HG03460 (cell line): ENCODE results near the gene LAMP1.
"Not testable (repeated sequence)": the region's sequence is repeated elsewhere in the genome, so short reads cannot be mapped to it uniquely, and the experiment has no call there.

Experiments used
- ATAC-seq: cut with Tn5 transposase; IDR thresholded peaks from one replicate; pipeline ENCODE4 v1.9.1; 2021; ENCODE audit not compliant: unreplicated experiment

The LAMP1 gene

DNA sequence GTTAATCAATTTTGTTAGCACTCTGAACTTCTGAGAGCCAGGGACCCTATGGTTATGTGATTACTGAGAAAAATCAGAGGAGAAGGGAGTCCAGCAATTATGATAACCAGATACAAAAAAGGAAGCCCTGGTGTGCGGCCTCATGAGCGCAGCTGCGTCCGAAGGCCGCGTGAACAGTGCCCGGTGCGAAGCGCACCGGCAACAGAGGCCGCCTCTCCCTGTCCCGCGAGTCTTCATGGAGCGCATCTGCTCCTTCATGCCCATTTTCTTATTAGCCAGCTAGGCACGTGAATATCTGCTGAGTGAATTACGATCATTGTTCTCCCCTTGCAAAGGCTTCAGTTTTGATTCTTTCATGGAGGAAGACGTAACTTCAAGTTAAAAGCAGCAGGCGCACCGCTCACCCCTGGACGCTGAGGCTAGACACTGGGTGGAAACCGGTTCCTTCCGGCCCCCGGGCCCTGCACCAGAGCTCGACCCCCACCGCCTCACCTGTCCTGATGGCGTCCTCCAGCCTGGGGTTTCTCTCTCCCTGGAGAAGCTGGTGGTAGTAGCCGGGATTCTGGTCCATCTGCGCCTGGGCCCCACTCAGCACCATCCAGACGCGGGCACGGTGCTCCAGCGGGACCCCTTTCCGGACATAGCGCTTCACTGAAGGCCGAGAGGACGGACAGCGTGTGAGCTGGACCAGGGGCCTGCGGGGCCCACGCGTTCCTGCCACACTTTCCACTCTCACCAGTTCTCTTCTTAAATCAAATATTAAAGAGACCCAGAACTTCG, 58.0 kb downstream of the LAMP1 start:
- no peak for ATAC-seq

DNA sequence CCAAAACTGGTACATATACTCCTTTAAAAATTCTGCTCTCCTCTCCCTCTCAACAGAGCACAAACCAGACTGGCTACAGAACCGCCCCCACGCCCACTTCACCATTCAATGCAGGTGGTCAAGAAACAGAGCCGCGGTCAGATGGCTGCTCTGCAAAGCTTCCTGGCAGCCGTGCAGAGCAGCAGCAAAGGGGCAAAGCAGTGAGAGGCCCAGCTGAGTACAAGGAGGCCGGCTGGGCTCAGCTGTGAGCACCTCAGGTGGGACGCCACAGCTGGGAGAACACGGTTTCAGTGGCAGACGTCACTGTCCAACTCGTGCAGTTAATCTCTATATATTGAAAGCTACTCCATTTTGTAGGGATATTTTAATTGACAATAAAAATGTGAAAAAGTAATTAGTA, 58.6 kb downstream of the LAMP1 start:
- ATAC-seq, result no peak

DNA sequence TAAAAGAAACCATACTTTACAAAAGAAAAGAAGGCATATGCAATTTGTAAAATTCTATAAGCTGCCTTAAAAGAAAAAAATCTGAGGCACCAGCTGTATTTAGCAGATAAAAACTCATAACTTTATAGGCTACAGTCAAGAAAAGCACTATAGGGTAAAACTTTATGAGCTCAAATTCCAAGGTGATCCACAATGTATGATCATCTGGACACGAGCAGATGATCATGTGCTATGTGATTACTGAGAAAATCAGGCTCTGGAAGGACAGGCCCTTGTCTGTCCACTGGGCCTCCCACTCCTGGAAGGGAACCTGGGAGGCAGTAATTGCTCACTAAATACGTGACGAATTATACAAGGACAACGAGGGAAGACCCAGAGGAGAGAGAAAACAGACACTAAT, 59.6 kb downstream of the LAMP1 start:
- ATAC-seq, result no peak

DNA sequence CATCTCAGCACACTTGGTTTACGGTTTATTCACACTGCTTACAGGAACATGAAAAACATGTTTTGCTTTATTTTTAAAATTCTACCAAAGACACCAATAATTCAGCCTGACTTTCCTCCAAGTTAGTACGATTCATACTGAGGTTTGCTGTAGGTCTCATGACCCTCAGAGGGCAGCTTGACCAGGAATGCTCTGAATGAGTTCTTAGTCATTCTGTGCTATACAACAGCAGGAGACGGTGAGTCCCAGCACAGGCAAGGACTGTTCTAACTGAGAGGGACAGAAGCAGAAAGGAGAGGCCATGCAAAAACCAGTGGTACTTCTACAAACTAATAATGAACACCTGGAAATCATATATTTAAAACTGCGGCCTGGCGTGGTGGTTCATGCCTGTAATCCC, 60.5 kb downstream of the LAMP1 start:
- ATAC-seq, result no peak

DNA sequence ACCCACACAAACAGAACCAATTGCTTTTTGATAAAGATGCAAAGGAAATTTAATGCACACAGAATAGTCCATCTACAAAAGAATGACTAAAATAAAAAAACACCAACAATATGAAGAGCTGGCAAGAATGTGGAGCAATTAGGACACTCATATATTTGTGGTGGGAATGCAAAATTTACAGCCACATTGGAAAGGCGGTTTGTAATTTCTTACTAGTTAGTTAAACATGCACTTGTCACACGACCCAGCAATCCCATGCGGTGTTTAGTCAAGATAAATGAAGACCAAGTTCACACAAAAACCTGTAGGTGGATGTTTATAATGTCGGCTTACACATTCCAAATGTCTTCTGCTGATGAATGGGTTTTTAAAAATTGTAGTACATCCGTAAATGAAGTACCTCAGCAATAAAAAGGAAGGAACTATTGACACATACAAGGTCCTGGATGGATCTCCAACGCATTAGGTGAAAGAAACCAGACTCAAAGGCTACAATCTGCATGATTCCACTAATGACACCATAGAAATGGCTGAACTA, 61.7 kb downstream of the LAMP1 start:
- no peak for ATAC-seq

DNA sequence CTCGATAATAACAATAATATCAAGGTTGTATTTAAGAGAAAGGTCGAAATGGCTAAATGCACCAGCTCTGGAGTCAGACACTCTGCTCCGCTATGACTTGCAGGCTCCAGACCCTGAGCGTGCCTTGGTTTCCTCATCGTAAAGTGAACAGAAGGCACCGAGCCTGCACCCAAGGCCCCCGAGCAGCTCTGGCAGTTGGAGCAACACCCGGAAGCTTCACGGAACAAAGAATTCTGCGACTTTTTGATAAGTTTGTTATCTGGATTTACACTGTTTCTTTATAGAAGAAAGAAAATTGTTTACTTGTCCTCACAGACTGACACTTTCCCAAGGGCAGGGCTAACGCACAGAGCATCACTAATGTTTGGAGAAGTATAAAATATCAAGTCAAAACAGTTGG, 62.5 kb downstream of the LAMP1 start:
- no peak for ATAC-seq

DNA sequence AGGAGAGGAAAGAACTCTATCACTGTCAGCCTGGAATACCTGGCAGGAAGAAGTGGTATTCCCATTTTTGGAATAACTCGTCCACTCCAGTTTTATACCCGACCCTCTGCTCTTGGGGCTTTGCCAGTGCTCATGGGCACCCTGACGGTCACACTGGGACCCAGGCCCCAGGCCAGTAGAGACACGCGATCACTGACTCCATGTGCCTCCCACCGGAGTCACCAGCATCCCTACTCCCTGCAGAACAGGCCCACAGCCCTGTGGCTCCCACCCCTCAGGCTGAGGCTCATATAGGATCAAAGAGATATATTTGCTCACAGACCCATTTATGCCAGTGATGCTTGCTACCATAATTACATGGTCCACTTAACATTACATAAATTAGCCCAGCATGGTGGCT, 63.4 kb downstream of the LAMP1 start:
- ATAC-seq, result no peak

DNA sequence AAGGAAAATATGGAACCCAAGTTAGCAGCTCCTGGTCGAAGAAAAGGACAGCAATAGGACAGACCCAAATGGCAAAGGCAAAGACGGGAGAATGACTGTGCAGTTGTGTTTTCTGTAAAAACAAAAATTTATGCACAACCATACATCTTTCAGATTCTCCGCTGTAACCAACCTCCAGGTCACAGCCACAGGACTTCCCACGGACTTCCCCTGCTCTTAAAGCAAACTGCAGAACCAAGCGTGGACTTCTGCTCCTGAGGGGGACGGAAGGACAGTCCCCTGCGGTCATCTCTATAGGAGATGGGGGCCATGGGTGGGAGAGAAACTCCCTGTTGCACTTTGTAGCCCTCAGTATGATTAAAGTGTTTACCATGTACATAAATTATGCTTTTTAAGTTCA, 64.4 kb downstream of the LAMP1 start:
- no peak for ATAC-seq

DNA sequence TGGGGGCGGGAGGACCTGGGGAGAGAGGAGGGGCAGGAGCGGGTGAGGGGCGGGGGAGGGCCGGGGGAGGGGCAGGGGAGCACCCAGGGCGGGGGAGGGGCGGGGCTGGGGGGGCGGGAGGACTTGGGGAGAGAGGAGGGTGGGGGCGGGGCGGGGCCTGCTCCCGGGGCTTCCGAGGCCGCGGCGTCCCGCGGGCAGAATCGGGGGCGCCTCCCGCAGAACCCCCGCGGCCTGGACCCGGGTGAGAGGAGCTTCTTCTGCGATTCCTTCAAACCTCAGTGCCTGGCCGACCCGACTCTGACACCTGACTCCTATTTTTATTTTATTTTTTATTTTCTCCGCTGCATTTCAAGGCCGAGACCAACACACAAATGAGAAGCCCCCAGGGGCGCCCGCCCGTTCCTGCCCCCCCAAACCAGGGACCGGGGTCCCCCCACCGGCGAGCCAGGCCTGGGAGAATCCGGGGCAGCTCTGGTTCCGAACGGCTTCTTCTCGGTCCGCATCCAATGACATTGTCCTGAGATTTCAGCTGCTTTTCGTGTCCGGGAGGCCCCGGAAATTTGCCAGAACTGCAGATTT, 67.4 kb downstream of the LAMP1 start:
- ATAC-seq, result no peak

DNA sequence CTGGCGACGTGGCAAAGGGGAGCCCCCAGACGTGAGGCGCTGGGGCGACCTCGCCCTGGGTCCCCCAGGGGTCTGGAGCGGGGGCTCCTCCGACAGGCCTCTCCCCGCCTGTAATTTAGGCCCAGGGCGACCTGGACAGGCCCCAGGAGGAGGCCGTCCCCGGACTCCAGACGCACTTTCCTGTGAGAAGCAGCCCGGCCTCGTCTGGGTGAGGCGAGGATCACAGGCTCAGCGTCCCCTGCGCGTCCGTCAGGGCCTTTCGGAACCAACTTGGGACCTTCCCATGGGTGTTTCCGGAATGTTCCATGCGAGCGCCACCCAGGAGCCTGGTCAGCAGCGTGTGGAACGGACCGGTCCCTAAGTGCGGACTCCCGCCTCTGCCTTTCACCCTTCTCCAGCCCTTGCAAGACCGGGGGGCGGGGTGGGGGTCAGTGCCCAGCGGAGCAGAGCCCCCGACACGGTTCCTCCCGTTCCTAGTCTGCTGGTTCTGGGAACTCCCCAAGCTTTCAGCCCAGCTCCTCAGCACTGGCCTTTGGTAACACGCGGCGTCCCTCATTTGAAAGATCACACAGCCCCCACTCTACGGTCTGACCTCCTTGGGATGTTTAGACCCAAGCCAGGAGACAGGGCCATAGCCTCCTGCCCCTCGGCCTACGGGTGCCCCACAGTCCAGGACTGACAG, 68.0 kb downstream of the LAMP1 start:
- ATAC-seq, result no peak

DNA sequence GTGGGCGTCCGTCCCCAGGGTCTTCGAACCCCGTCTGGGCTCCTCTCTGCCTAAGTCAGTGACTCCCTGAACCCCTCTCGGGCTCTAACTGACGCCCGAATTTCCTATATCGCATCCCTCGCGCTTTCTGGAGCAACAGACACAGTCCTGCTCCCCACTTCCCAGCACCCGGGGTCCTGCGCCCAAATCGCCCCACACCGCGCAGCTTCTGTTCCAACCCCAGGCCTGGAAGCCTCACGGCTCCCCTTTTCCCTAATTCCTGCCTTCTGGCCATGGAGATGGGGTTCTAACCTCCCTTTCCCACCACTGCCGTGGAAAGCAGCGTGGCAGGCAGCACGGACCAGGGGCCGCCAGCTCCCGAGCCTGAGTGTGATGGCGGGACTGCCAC, 68.5 kb downstream of the LAMP1 start:
- ATAC-seq, result no peak

DNA sequence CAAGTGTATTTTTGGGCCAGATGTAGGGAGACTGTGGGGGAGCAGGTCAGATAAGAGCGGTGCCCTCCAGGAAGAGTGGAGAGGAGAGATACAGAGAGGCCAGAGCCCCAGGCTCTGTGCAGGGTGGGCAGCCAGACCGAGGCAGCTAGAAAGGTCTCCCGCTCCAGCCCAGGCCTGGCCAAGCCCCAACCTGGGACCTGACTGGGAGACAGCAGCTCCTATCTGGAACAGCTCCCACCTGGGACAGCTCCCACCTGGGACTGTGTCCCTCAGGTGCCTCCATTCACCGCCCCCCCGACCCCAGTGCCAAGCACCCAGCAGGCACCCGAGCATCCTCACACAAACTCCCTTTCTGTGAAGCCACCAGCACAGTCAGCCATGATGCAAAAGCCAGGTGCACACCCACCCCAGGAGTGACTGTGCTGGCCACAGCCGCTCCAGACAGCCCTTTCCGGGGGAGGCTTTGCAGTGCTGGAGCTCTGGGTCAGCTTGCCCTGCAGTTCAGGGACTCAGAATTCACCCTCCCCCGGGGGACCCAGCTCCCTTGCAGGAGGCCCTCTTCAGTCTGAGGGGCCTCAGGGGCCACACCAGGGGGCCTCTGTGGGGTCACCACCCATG, 69.0 kb downstream of the LAMP1 start:
- ATAC-seq, result no peak

DNA sequence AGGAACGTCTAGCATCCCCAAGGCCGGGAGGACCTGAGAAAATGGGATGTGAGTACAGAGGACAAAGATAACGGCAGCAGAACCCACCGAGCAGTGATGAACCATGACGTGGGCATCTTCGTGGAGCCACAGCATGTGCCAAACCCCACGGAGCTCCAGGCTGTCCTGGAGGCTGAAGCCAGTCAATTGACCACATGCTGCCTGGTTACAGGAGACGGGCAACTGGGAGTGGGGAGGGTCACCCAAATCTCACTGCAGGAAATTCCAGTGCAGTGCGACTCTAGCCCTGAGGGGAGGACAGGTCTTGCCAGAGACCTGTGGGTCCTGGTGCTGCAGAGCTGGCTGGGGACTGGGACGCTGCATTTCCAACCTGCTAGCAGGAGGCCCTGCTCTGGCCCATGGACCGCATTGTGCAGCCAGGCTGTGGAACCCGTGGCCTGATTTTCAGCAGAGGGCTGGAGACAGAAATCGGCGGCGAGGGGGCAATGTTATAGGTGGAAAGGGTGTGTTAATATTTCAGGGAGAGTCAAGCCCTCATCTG, 70.1 kb downstream of the LAMP1 start:
- ATAC-seq, result no peak

DNA sequence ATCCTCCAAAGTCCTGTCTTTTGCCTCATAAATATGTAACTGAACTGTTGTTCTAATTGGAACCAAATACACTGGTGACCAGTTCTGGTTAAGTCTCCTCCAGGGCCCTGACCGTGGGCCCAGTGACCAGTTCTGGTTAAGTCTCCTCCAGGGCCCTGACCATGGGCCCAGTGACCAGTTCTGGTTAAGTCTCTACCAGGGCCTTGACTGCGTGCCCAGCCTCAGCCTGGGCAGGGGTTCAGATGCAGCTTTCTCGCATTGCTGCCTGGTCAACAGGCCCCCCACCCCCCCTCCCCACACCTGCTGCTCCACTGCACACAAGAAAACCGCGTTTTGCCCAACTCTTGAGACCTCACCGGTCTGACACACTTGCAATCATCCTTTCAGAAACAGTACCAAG, 70.7 kb downstream of the LAMP1 start:
- no peak for ATAC-seq

DNA sequence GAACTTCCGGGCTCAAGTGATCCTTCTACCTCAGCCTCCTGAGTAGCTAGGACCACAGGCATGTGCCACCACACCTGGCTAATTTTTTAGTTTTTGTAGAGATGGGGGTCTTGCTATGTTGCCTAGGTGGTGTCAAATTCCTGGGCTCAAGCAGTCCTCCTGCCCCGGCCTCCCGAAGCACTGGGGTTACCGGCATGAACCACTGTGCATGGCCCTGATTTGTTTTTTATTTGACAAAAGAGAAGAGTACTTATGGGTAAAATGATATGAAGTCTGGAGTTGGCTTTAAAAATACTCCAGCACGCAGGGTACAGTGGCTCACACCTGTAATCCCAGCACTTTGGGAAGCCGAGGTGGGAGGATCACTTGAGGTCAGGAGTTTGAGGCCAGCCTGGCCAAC, 71.3 kb downstream of the LAMP1 start:
- not testable (repeated sequence) for ATAC-seq

DNA sequence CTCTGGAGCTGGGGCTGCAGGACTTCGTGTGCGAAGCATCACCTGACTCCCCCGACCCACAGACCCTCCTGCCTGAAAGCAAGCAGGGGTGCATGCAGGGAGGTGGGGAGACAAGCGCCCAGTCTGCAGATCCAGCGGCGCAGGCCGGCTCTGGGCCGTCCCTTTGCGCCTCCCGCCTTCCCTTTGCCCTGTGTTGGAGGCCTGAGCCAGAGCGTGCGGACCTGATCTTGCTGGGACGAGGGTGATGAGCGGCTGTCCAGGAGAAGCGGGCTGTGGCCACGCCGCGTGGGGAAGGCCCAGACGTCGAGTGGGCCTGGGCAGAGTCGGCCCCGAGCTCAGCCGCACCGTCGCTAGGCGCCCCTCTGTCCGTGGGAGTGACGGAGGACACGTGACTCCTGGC, 72.2 kb downstream of the LAMP1 start:
- no peak for ATAC-seq

DNA sequence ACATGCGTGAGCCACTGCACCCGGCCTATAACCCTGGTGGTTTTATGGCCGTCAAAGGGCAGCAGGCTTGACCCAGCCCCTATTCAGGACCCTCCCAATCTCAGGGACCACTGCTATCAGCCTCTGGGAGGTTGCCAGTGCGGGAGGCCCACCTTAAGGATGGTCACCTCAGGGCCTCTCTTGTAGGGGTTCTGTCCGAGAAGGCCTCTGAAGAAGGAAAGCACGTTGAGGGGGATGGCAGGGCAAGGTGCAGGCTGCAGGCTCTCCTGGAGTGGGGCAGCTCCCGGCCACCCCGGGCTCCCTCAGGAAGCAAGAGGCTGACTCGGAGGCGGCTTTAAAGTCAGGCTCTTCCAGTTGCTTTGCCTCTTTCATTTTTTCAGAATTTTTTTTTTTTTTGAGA, 72.8 kb downstream of the LAMP1 start:
- ATAC-seq, result no peak

DNA sequence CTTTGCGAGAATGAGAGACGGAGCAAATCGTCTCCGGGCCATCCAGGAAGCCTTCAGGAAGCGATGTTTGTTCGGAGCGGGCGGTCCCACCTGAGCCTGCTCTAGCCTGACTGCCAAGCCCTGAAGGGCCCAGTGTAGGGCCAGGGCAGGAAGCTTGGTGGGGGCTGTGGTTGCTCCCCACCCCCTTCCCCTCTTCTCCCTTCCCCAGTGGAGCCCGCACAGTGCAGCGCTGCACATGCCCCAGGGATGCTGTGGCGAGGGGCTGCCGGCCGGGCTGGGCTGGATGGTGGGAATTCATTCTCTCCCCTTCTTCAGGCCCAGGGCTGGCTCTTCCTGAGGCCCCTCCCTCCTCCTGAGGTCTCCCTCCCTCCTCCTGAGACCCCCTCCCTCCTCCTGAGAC, 74.0 kb downstream of the LAMP1 start:
- no peak for ATAC-seq

DNA sequence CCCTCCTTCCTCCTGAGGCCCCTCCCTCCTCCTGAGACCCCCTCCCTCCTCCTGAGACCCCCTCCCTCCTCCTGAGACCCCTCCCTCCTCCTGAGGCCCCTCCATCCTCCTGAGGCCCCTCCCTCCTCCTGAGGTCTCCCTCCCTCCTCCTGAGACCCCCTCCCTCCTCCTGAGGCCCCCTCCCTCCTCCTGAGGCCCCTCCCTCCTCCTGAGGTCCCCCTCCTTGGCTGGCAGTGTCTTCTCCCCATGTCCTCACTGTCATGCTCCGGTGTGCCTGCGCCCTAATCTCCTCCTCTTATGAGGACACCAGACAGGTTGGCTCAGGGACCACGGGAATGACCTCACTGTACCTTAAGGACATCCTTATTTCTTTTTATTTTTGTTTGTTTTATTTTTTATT, 74.7 kb downstream of the LAMP1 start:
- not testable (repeated sequence) for ATAC-seq
